ENCODE data around the gene DOCK1. TPM values are rescaled to one million over a fixed set of nuclear protein-coding genes. Genes with fewer than 3 reads are reported as not detected.

The DOCK1 gene
- polyA plus RNA-seq, 1 of the 3 experiments (the other 2 are of a cell fraction): 15.5 TPM

DNA sequence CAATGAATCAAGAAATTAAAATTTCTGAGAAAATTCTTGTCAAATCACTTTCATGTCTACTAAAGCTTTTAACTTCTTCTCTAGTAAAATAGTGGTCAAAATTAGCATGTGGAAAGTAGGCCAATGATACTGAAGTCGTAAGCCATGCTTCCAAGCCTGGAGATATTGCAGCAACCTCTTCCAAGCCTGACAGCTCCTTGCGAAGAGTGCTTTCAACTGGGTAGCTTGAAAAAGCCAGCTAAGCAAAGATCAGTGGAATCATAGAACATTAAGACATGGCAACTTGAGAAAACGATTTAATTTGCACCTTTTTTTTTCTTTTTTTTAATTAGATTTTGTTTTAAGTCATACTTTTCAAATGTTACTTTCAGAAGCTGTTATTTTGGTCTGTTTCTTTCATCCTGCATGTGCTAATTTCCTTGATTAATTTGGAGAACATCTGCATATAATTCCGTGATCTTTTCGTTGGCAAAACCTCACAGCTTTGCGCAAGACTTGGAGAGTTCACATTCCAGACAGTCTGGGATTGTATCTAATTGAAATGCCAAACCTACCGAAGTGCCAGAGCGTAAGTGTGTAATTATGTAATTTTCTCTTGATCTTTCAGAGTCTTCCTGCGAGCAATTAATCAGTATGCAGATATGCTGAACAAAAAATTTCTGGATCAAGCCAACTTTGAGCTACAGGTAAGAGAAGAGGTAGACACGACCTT, 433.3 kb downstream of the DOCK1 start:
- Histone ChIP-seq H3K4me3 (ENCODE audit: low read depth in 2 of 2, low read length in 1 of 2) (no peak overlapping the region), H3K36me3 (replicated peaks in 1 of 2; ENCODE audit: control insufficient read depth in 1 of 2, insufficient read depth in 2 of 2, low read length in 1 of 2) (peaks cover 0 to 7% of the 10 kb centered on the region in 2 experiments), H4K20me1 (ENCODE audit: insufficient read depth) (no peaks in the 10 kb centered on the region), H2AFZ (ENCODE audit: low read depth) (no peak overlapping the region), H3K4me1 (ENCODE audit: control insufficient read depth in 1 of 2, insufficient read depth in 2 of 2, low read depth in 1 of 2, low read length in 1 of 2) (no peaks in the 10 kb centered on the region; a peak in 1 of 4 replicates), H3F3A (replicated peaks; ENCODE audit: insufficient read depth) (no peaks in the 10 kb centered on the region), H3K4me2 (no peak overlapping the region), H3K9ac (no peak overlapping the region), H3K27me3 (ENCODE audit: insufficient read depth) (no peaks in the 10 kb centered on the region), H3K9me2 (no peaks in the 10 kb centered on the region), H3K79me2 (ENCODE audit: insufficient read depth) (no peaks in the 10 kb centered on the region), H3K27ac (ENCODE audit: low read depth in 2 of 2, low read length in 1 of 2) (no peak overlapping the region), H3K9me3 (no peaks in the 10 kb centered on the region)
- POLR2A ChIA-PET: no interaction called here
- TF ChIP-seq MXI1 (IDR thresholded peaks at IDR 0.05; ENCODE audit: low read depth, low read length) (no peak), TEAD4 (IDR thresholded peaks at IDR 0.05; ENCODE audit: borderline replicate concordance, insufficient read depth) (no peak), JUND (IDR thresholded peaks at IDR 0.05) (no peak), GABPA (IDR thresholded peaks at IDR 0.05; ENCODE audit: low read depth) (no peak), NRF1 (IDR thresholded peaks at IDR 0.05; ENCODE audit: low read depth, low read length) (no peak)
- TF ChIP-seq, protein P1, sequence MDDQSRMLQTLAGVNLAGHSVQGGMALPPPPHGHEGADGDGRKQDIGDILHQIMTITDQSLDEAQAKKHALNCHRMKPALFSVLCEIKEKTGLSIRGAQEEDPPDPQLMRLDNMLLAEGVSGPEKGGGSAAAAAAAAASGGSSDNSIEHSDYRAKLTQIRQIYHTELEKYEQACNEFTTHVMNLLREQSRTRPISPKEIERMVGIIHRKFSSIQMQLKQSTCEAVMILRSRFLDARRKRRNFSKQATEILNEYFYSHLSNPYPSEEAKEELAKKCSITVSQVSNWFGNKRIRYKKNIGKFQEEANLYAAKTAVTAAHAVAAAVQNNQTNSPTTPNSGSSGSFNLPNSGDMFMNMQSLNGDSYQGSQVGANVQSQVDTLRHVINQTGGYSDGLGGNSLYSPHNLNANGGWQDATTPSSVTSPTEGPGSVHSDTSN (IDR thresholded peaks at IDR 0.05): no peak
- TF ChIP-seq, protein P2, sequence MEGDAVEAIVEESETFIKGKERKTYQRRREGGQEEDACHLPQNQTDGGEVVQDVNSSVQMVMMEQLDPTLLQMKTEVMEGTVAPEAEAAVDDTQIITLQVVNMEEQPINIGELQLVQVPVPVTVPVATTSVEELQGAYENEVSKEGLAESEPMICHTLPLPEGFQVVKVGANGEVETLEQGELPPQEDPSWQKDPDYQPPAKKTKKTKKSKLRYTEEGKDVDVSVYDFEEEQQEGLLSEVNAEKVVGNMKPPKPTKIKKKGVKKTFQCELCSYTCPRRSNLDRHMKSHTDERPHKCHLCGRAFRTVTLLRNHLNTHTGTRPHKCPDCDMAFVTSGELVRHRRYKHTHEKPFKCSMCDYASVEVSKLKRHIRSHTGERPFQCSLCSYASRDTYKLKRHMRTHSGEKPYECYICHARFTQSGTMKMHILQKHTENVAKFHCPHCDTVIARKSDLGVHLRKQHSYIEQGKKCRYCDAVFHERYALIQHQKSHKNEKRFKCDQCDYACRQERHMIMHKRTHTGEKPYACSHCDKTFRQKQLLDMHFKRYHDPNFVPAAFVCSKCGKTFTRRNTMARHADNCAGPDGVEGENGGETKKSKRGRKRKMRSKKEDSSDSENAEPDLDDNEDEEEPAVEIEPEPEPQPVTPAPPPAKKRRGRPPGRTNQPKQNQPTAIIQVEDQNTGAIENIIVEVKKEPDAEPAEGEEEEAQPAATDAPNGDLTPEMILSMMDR (IDR thresholded peaks at IDR 0.05): no peak
- CTCF ChIA-PET: interaction anchor here (0.6 to 1.3 kb wide), 2 partner anchors 23 to 1122 kb away, joined by 3 read pairs; no protein-coding TSS in a partner anchor
- no peak for DNase-seq
- 95% methylated on average over 10 of the region's 10 CpGs for WGBS (ENCODE audit: low lambda C conversion rate)

DNA sequence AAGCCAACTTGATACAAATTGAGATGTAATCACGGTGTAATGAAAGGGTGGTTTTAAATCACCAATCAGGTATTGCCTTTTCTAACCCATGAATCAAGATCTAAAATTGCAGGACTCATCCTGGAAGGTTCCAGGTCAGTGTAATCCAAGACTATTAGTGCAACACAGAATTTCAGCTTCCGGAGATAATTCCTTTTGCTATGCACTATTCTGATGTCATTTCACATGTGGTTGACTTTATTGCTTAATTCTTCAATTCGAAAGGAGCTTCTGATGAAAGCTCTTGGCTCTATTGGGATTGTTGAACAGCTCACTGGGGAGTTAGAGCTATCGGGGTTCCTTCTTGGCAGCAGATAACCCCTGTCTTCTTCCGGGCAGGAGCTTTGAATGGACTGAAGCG, 438.6 kb downstream of the DOCK1 start:
- Histone ChIP-seq H3K4me1 (ENCODE audit: control insufficient read depth in 1 of 2, insufficient read depth in 2 of 2, low read depth in 1 of 2, low read length in 1 of 2) (no peaks in the 10 kb centered on the region), H3K9me3 (no peaks in the 10 kb centered on the region), H3K4me3 (ENCODE audit: low read depth in 2 of 2, low read length in 1 of 2) (no peak overlapping the region), H3K4me2 (no peak overlapping the region), H3F3A (replicated peaks; ENCODE audit: insufficient read depth) (no peaks in the 10 kb centered on the region), H3K27me3 (ENCODE audit: insufficient read depth) (no peaks in the 10 kb centered on the region), H3K9ac (no peak overlapping the region), H3K27ac (ENCODE audit: low read depth in 2 of 2, low read length in 1 of 2) (no peak overlapping the region), H4K20me1 (ENCODE audit: insufficient read depth) (no peaks in the 10 kb centered on the region), H3K79me2 (ENCODE audit: insufficient read depth) (no peaks in the 10 kb centered on the region), H2AFZ (ENCODE audit: low read depth) (no peak overlapping the region), H3K9me2 (no peaks in the 10 kb centered on the region), H3K36me3 (replicated peaks in 1 of 2; ENCODE audit: control insufficient read depth in 1 of 2, insufficient read depth in 2 of 2, low read length in 1 of 2) (peaks cover 11 to 20% of the 10 kb centered on the region in 2 experiments)
- TF ChIP-seq FOXJ3 (CRISPR knock-in tag; IDR thresholded peaks at IDR 0.05): no peak
- TF ChIP-seq GABPA (IDR thresholded peaks at IDR 0.05; ENCODE audit: low read depth): no peak
- TF ChIP-seq ELF1 (IDR thresholded peaks at IDR 0.05): no peak
- no peak for TF ChIP-seq GATA2 (CRISPR knock-in tag; IDR thresholded peaks at IDR 0.05)
- no peak for TF ChIP-seq SMC3 (IDR thresholded peaks at IDR 0.05; ENCODE audit: low read depth, low read length)
- TF ChIP-seq, protein P3, sequence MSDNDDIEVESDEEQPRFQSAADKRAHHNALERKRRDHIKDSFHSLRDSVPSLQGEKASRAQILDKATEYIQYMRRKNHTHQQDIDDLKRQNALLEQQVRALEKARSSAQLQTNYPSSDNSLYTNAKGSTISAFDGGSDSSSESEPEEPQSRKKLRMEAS (IDR thresholded peaks at IDR 0.05; ENCODE audit: low read depth): no peak
- TF ChIP-seq, protein P4, sequence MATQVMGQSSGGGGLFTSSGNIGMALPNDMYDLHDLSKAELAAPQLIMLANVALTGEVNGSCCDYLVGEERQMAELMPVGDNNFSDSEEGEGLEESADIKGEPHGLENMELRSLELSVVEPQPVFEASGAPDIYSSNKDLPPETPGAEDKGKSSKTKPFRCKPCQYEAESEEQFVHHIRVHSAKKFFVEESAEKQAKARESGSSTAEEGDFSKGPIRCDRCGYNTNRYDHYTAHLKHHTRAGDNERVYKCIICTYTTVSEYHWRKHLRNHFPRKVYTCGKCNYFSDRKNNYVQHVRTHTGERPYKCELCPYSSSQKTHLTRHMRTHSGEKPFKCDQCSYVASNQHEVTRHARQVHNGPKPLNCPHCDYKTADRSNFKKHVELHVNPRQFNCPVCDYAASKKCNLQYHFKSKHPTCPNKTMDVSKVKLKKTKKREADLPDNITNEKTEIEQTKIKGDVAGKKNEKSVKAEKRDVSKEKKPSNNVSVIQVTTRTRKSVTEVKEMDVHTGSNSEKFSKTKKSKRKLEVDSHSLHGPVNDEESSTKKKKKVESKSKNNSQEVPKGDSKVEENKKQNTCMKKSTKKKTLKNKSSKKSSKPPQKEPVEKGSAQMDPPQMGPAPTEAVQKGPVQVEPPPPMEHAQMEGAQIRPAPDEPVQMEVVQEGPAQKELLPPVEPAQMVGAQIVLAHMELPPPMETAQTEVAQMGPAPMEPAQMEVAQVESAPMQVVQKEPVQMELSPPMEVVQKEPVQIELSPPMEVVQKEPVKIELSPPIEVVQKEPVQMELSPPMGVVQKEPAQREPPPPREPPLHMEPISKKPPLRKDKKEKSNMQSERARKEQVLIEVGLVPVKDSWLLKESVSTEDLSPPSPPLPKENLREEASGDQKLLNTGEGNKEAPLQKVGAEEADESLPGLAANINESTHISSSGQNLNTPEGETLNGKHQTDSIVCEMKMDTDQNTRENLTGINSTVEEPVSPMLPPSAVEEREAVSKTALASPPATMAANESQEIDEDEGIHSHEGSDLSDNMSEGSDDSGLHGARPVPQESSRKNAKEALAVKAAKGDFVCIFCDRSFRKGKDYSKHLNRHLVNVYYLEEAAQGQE (IDR thresholded peaks at IDR 0.05; ENCODE audit: low read depth, low read length): no peak
- TF ChIP-seq NRF1 (IDR thresholded peaks at IDR 0.05; ENCODE audit: low read depth, low read length): no peak
- no peak for DNase-seq
- CTCF ChIA-PET: no interaction called here
- 85% methylated on average over 6 of the region's 6 CpGs for WGBS (ENCODE audit: low lambda C conversion rate)
- POLR2A ChIA-PET: no interaction called here

Data from SK-N-SH (cell line).